GM18520 (cell line): ENCODE measurements around the gene JAML.
"Not testable (repeated sequence)": the region's sequence is repeated elsewhere in the genome, so short reads cannot be mapped to it uniquely, and the experiment has no call there.

ENCODE experiments used
- ATAC-seq: cut with Tn5 transposase; IDR thresholded peaks from one replicate; pipeline ENCODE4 v1.9.1; 2021; ENCODE audit not compliant: unreplicated experiment

The JAML gene

GRCh38 chr11:118199135-118199534 is 25.7 kb downstream of the JAML start:
- no peak for ATAC-seq

DNA sequence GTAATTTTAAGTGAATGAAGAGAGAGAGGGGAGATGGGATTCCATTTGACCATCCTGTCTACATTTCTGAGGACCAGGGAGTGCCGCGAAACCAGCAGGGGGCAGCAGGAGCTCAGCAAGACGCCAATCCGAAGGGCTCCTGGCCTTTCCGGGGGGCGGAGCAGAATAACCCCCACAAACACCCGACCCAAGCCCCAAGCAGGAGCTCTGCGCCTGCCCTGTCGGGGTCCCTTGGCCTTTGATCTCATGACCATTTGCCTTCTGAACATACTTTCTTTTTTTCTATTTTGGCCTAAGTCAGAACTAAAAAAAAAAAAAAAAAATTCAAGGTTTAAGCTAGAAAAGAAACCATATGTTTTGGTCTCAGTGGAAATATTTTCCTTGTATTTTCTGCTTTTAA is 26.4 kb downstream of the JAML start:
- ATAC-seq: no peak

GRCh38 chr11:118194835-118195627 is 29.8 kb downstream of the JAML start:
- no peak for ATAC-seq

GRCh38 chr11:118193910-118194566 is 30.8 kb downstream of the JAML start:
- ATAC-seq: no peak

DNA sequence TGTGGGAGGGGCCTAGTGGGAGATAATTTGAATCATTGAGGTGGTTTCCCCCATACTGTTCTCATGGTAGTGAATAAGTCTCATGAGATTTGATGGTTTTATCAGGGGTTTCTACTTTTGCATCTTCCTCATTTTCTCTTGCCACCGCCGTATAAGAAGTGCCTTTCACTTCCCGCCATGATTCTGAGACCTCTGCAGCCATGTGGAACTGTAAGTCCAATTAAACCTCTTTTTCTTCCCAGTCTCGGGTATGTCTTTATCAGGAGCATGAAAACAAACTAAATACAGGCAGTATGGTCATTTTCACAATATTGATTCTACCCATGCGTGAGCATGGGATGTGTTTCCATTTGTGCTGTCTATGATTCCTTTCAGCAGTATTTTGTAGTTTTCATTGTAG is 32.0 kb downstream of the JAML start:
- not testable (repeated sequence) for ATAC-seq

DNA sequence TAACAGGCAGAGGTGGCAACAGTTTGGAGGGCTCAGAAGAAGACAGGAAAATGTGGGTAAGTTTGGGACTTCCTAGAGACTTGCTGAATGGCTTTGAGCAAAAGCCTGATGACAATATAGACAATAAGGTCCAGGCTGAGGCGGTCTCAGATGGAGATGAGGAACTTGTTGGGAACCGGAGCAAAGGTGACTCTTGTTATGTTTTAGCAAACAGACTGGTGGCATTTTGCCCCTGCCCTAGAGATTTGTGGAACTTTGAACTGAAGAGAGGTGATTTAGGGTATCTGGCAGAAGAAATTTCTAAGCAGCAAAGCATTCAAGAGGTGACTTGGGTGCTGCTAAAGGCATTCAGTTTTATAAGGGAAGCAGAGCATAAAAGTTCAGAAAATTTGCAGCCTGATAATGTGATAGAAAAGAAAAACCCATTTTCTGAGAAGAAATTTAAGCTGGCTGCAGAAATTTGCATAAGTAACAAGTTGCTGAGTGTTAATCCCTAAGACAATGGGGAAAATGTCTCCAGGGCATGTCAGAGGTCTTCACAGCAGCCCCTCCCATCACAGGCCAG is 33.8 kb downstream of the JAML start:
- not testable (repeated sequence) for ATAC-seq

- ATAC-seq: no peak
Measured at GRCh38 chr11:118186346-118187107, 38.3 kb downstream of the JAML start.

DNA sequence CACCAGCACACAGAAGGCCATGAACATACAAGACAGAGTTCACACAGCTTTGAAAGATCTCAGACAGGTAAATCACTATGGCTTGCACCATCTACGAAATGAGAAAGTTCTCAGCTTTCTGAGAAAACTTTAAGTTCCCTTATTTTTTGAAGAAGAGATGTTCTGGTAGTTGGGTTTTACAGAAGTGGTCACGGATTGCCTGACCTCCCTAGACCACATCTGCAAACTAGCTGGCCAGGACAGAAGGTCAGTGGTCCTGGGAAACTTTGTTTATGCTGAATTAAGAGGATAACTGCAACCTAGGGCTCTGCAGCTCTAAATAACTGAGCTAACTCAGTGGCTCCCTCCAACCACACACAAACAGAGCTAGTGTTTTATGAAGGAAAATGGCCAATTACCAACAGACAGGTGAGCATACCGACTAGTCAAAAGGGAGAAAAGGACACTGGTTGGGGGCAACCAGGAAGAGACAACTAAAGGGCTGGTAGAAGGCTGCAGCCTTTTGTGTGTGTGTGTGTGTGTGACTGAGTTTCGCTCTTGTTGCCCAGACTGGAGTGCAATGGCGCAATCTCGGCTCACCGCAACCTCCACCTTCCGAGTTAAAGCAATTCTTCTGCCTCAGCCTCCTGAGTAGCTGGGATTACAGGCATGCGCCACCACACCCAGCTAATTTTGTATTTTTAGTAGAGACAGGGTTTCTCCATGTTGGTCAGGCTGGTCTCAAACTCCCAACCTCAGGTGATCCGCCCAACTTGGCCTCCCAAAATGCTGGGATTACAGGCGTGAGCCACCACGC is 39.8 kb downstream of the JAML start:
- ATAC-seq: no peak

GRCh38 chr11:118183691-118184090 is 41.1 kb downstream of the JAML start:
- ATAC-seq: not testable (repeated sequence)

DNA sequence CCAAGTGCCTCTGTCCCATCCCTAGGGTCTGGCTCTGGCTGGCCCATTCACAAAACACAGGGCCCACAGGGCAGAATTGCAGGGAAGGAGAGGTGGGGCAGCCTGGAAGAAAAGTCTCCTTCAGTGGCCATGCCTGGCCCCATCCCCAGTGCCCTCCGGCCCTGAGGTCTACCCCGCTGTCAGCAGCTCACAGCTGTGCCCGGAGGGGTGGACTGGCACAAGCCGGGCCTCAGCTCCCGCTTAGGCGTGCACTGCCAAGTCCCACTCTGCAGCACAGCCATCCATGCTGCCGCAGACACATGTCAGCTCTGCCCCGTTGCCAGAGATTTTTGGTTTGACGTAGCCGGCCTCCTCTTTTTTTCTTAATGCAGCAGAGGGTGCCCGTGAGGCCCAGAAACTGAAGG is 44.5 kb downstream of the JAML start:
- ATAC-seq: no peak

GRCh38 chr11:118176778-118177134 is 48.1 kb downstream of the JAML start:
- ATAC-seq: no peak

- no peak for ATAC-seq
Measured at GRCh38 chr11:118175993-118176777, 48.6 kb downstream of the JAML start, which contains the start of gene SCN2B. Gene SCN2B, minus strand, starts transcription at chr11:118176639. Its CDS starts 208 bp downstream, at chr11:118176431.

GRCh38 chr11:118175031-118175992 is 49.5 kb downstream of the JAML start:
- ATAC-seq: no peak

DNA sequence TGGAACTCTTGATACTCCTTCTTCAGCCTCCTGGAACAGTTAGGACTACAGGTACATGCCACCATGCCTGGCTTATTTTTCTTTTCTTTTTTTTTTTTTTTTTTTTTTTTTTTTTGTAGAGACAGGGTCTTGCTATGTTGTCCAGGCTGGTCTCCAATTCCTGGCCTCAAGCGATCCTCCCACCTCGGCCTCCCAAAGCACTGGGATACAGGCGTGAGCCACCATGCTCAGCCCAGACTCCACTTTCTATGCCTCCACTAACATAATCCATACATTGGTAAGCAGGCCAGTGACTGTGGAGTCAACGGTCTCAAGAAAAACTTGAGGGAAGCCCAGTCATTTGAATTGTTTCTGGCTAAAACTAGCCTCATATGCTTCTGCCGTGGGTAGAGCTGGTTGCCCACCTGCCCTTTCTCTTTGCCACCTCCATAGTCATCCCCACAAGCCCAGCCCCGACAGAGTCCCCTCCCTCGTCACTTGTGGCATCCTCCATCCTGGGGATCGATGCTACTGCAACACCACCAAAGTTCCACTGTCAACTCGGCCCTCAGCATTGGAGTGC is 50.7 kb downstream of the JAML start:
- ATAC-seq: no peak

DNA sequence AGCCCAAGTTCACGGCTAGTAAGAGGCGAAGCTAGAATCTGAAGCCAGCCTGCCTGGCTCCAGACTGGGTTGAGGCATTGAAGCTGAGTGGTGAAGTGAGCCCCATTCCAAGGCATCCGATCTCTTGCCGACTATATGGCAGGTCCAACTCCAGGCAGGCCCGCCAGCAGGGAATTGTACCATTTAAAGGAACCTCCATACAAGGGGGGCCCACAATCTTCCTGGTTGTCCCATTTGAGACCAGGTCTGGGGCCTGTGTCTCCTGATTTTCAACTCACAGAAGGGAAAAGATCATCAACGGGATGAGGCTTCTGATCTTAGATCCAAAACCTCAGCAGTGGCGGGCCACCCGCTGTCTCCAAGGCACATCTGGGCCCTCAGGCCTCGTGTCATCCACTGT is 52.5 kb downstream of the JAML start:
- ATAC-seq: no peak

GRCh38 chr11:118171269-118172062 is 53.3 kb downstream of the JAML start:
- no peak for ATAC-seq

DNA sequence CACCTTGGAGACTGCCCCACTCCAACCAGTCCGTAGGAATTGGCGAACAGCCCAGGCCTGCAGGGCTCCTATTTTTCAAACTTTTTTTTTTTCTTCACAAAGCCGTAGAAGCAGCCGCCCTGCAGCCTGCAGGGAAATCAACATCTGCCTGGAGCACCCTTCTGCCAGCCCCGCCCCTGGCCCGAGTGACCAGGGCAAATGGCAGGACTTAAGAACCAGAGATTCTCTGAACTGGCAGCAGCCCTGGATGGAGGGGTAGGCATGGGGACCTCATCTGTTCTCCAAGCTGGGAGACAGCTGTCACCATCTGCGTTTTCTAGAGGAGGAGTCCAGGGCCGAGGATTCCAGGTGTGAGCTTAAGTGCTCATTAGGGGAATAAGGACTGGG is 53.9 kb downstream of the JAML start:
- no peak for ATAC-seq

DNA sequence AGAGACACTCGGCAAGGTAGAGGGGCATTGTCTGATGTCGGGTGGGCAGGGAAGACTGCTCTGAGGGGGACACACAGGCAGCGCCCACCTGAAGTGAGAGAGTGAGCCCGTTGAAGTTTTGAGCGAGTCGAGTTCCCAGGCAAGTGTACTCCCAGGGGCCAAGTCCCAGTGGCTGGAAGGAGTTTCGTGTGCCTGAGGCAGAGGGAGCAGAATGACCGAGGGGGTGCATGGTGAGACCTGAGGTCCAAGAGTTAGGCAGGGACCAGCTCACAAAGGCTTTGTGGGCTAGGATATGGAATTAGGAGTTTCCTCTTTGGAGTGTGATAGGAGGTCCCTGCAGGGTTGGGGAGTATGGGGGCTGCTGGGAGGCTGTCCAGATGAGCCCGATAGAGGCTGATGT is 54.6 kb downstream of the JAML start:
- no peak for ATAC-seq
